NT2/D1 (cell line): ENCODE data around the gene SLC9A9.

Experiments
- YY1 ChIP-seq: IDR thresholded peaks from 2 replicates; pipeline ENCODE4 v1.6.1; 2011; ENCODE audit not compliant: insufficient read length, insufficient read depth
- ZNF274 ChIP-seq: IDR thresholded peaks from 2 replicates; pipeline ENCODE4 v1.6.1; 2011; ENCODE audit warnings: mild to moderate bottlenecking, low read depth, low read length

GRCh38 chr3:143315766-143316165 is 532.5 kb downstream of the SLC9A9 start:
- TF ChIP-seq YY1 (no peak), ZNF274 (no peak)
